HEK293T (cell line): ENCODE data around the gene PRKAG2.

Source experiments
- ARNT ChIP-seq: fragments of 450-650 bp; IDR thresholded peaks from 2 replicates; pipeline ENCODE4 v1.6.1; 2017; ENCODE audit warnings: mild to moderate bottlenecking
- FOXM1 ChIP-seq: fragments of 450-650 bp; IDR thresholded peaks from 2 replicates; pipeline ENCODE4 v1.6.1; 2017; ENCODE audit warnings: mild to moderate bottlenecking, borderline replicate concordance
- PKNOX1 ChIP-seq: fragments of 450-650 bp; IDR thresholded peaks from 2 replicates; pipeline ENCODE4 v1.6.1; 2016
- ZNF384 ChIP-seq: fragments of 450-650 bp; IDR thresholded peaks from 2 replicates; pipeline ENCODE4 v1.6.1; 2016

GRCh38 chr7:151827620-151828019, 49.3 kb downstream of the PRKAG2 start:
- TF ChIP-seq ARNT, result no peak
- no peak for TF ChIP-seq PKNOX1
- TF ChIP-seq FOXM1, result no peak
- TF ChIP-seq ZNF384, result no peak
